ENCODE measurements around the gene NTM. TPM values are rescaled to one million over a fixed set of nuclear protein-coding genes. Genes with fewer than 3 reads are reported as not detected.

NTM gene
- polyA plus RNA-seq, 1 experiment, result 33.6 TPM

GRCh38 chr11:132332521-132332920, 962.1 kb downstream of the NTM start:
- ChIA-PET POLR2A (no interaction called here), CTCF (interaction anchor here (0.7 kb wide), 1 partner anchor 33 kb away, joined by 3 read pairs; no protein-coding TSS in a partner anchor)
- TF ChIP-seq, protein P1, sequence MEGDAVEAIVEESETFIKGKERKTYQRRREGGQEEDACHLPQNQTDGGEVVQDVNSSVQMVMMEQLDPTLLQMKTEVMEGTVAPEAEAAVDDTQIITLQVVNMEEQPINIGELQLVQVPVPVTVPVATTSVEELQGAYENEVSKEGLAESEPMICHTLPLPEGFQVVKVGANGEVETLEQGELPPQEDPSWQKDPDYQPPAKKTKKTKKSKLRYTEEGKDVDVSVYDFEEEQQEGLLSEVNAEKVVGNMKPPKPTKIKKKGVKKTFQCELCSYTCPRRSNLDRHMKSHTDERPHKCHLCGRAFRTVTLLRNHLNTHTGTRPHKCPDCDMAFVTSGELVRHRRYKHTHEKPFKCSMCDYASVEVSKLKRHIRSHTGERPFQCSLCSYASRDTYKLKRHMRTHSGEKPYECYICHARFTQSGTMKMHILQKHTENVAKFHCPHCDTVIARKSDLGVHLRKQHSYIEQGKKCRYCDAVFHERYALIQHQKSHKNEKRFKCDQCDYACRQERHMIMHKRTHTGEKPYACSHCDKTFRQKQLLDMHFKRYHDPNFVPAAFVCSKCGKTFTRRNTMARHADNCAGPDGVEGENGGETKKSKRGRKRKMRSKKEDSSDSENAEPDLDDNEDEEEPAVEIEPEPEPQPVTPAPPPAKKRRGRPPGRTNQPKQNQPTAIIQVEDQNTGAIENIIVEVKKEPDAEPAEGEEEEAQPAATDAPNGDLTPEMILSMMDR (IDR thresholded peaks at IDR 0.05; ENCODE audit: insufficient read depth, low read depth, low read length), result no peak
- Histone ChIP-seq H3K27me3 (ENCODE audit: control insufficient read depth, insufficient read depth, low read length) (no peaks in the 10 kb centered on the region), H3K4me3 (ENCODE audit: low read depth, low read length) (no peak overlapping the region), H3K36me3 (ENCODE audit: control insufficient read depth, insufficient read depth, low read length) (no peaks in the 10 kb centered on the region)
- DNase-seq (ENCODE audit: low read depth), result no peak

- DNase-seq (ENCODE audit: low read depth), result no peak
- ChIA-PET CTCF (no interaction called here), POLR2A (no interaction called here)
- H3K27me3 ChIP-seq (ENCODE audit: control insufficient read depth, insufficient read depth, low read length), result no peaks in the 10 kb centered on the region
- no peak overlapping the region for H3K4me3 ChIP-seq (ENCODE audit: low read depth, low read length)
- TF ChIP-seq, protein P1 (IDR thresholded peaks at IDR 0.05; ENCODE audit: insufficient read depth, low read depth, low read length), result no peak
- H3K36me3 ChIP-seq (ENCODE audit: control insufficient read depth, insufficient read depth, low read length), result no peaks in the 10 kb centered on the region
Measured at GRCh38 chr11:132334769-132335280, 964.4 kb downstream of the NTM start.

DNA sequence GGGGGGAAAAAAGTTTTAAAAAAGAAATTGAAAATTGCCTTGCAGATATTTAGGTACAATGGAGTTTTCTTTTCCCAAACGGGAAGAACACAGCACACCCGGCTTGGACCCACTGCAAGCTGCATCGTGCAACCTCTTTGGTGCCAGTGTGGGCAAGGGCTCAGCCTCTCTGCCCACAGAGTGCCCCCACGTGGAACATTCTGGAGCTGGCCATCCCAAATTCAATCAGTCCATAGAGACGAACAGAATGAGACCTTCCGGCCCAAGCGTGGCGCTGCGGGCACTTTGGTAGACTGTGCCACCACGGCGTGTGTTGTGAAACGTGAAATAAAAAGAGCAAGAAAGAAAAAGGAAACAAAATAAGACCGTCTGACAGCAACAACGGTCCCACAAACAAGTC, 964.9 kb downstream of the NTM start:
- Histone ChIP-seq H3K36me3 (ENCODE audit: control insufficient read depth, insufficient read depth, low read length) (no peaks in the 10 kb centered on the region), H3K27me3 (ENCODE audit: control insufficient read depth, insufficient read depth, low read length) (no peaks in the 10 kb centered on the region), H3K4me3 (ENCODE audit: low read depth, low read length) (no peak overlapping the region)
- ChIA-PET POLR2A (no interaction called here), CTCF (no interaction called here)
- no peak for DNase-seq (ENCODE audit: low read depth)
- TF ChIP-seq, protein P1 (IDR thresholded peaks at IDR 0.05; ENCODE audit: insufficient read depth, low read depth, low read length), result no peak

GRCh38 chr11:132336781-132337535, 966.5 kb downstream of the NTM start:
- ChIA-PET POLR2A (no interaction called here), CTCF (interaction anchor here (1.0 kb wide), 1 partner anchor 24 kb away, joined by 3 read pairs; no protein-coding TSS in a partner anchor)
- no peak for DNase-seq (ENCODE audit: low read depth)
- no peaks in the 10 kb centered on the region for H3K27me3 ChIP-seq (ENCODE audit: control insufficient read depth, insufficient read depth, low read length)
- no peak overlapping the region for H3K4me3 ChIP-seq (ENCODE audit: low read depth, low read length)
- no peaks in the 10 kb centered on the region for H3K36me3 ChIP-seq (ENCODE audit: control insufficient read depth, insufficient read depth, low read length)
- TF ChIP-seq, protein P1 (IDR thresholded peaks at IDR 0.05; ENCODE audit: insufficient read depth, low read depth, low read length), result no peak

- TF ChIP-seq, protein P1 (IDR thresholded peaks at IDR 0.05; ENCODE audit: insufficient read depth, low read depth, low read length), result no peak
- Histone ChIP-seq H3K4me3 (ENCODE audit: low read depth, low read length) (no peak overlapping the region), H3K36me3 (ENCODE audit: control insufficient read depth, insufficient read depth, low read length) (no peaks in the 10 kb centered on the region), H3K27me3 (ENCODE audit: control insufficient read depth, insufficient read depth, low read length) (no peaks in the 10 kb centered on the region)
- no peak for DNase-seq (ENCODE audit: low read depth)
- ChIA-PET CTCF (interaction anchor here (1.0 kb wide), 1 partner anchor 25 kb away, joined by 3 read pairs; no protein-coding TSS in a partner anchor), POLR2A (no interaction called here)
Measured at GRCh38 chr11:132337819-132338416, 967.5 kb downstream of the NTM start.

Data from BJ (cell line).